DND-41 (cell line): ENCODE results near the gene DOCK7.

Experiments used
- EZH2 ChIP-seq: IDR thresholded peaks from 3 replicates; pipeline ENCODE4 v1.6.1; 2012; ENCODE audit warnings: borderline replicate concordance, low read depth, mild to moderate bottlenecking, moderate library complexity, low read length, inconsistent platforms; ENCODE audit not compliant: severe bottlenecking
- TF ChIP-seq, protein P1 (sequence below): IDR thresholded peaks from 2 replicates; pipeline ENCODE4 v1.5.1; 2012; ENCODE audit warnings: borderline replicate concordance, low read length, moderate library complexity, mild to moderate bottlenecking; ENCODE audit not compliant: poor library complexity, severe bottlenecking; ENCODE audit errors: extremely low read depth

DNA sequence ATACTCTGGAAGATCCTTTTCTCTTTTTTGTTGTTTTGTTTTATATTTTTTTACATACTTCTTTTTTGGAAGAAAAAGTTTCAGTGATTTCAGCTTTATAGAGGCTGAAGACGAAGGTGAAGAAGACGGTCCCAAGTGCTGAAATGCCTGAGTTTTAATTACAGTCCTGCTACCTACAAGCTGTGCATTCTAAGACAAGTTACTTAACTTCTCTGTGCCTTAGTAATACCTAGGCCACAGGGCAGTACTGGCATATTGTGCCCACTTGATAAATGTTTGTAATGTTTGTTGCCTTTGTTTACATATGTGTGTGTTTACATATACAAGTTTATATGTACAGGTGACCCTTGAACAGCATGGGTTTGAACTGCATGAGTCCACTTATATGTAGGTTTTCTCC is 147.1 kb downstream of the DOCK7 start:
- TF ChIP-seq, protein P1, sequence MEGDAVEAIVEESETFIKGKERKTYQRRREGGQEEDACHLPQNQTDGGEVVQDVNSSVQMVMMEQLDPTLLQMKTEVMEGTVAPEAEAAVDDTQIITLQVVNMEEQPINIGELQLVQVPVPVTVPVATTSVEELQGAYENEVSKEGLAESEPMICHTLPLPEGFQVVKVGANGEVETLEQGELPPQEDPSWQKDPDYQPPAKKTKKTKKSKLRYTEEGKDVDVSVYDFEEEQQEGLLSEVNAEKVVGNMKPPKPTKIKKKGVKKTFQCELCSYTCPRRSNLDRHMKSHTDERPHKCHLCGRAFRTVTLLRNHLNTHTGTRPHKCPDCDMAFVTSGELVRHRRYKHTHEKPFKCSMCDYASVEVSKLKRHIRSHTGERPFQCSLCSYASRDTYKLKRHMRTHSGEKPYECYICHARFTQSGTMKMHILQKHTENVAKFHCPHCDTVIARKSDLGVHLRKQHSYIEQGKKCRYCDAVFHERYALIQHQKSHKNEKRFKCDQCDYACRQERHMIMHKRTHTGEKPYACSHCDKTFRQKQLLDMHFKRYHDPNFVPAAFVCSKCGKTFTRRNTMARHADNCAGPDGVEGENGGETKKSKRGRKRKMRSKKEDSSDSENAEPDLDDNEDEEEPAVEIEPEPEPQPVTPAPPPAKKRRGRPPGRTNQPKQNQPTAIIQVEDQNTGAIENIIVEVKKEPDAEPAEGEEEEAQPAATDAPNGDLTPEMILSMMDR: no peak
- no peak for TF ChIP-seq EZH2
